GM13977 (cell line): Measurements from ENCODE around the gene SSC5D.

Experiments used
- DNase-seq: peaks from one replicate; pipeline ENCODE4 v3.0.0; 2012; ENCODE audit warnings: low spot score
- in situ Hi-C: fragments of 300-500 bp; cut with MboI; formaldehyde crosslinking; loops from one replicate; pipeline ENCODE4 v1.12.0; 2022; ENCODE audit warnings: low sequenced_read_pairs, low pct_unique_long_range_greater_than_20kb, mixed read lengths, inconsistent platforms; ENCODE audit not compliant: unreplicated experiment
- TF ChIP-seq, protein P1 (sequence below): IDR thresholded peaks from 2 replicates; pipeline ENCODE4 v1.5.1; 2012; ENCODE audit warnings: mild to moderate bottlenecking, control low read depth; ENCODE audit not compliant: insufficient read depth; ENCODE audit errors: extremely low read depth, missing control alignments

Gene SSC5D

DNA sequence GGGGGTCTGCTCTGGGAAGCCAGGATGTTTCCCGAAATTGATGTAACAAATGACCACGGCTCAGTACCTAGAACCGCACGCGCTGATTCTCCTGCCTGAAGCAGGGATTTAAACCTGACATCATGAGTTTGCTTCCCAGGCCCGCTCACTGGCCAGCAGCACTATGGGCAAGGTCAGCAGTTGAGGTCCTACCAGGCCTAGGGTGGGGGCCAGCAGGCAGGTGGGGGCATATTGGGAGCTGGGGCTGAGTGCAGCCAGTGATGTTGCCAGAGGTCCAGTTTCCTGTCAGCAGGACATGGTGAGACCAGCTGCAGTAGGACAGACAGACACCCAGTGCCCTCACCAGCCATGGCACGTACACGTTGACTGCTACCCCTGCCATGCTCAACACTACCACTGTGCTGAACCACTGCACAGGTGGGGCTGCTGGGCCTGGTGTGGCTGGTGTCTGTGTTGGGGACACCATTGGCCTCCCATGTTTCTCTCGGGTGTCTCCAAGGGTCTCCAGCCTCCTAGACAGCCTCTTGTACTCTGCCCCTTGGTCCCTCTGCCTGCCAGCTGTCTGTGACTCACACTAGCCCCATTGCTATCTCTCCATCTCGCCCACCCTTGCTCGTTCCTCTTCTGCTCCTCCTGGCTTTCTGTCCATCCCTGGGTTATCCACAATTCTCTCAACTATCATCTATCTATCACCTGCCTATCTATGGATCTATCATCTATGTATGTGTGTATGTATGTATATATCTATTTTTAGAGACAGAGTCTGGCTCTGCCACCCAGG is 22.6 kb upstream of the SSC5D start:
- in situ Hi-C loops: no loop called here
- TF ChIP-seq, protein P1, sequence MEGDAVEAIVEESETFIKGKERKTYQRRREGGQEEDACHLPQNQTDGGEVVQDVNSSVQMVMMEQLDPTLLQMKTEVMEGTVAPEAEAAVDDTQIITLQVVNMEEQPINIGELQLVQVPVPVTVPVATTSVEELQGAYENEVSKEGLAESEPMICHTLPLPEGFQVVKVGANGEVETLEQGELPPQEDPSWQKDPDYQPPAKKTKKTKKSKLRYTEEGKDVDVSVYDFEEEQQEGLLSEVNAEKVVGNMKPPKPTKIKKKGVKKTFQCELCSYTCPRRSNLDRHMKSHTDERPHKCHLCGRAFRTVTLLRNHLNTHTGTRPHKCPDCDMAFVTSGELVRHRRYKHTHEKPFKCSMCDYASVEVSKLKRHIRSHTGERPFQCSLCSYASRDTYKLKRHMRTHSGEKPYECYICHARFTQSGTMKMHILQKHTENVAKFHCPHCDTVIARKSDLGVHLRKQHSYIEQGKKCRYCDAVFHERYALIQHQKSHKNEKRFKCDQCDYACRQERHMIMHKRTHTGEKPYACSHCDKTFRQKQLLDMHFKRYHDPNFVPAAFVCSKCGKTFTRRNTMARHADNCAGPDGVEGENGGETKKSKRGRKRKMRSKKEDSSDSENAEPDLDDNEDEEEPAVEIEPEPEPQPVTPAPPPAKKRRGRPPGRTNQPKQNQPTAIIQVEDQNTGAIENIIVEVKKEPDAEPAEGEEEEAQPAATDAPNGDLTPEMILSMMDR: no peak
- no peak for DNase-seq

DNA sequence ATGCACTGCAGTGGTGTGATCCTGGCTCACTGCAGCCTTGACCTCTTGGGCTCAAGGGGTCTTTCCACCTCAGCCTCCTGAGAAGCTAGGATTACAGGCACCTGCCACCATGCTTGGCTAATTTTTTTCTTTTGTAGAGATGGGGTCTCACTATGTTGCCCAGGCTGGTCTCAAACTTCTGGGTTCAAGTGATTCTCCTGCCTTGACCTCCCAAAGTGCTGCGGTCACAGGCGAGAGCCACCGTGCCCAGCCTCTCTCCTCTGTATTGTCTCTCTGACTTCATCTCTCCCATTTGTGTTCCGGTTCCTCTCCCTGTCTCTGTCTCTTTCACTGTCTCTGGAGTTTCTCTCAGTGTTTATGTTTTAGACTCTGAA is 22.0 kb upstream of the SSC5D start:
- no peak for DNase-seq
- in situ Hi-C loops: no loop called here
- TF ChIP-seq, protein P1: no peak

DNA sequence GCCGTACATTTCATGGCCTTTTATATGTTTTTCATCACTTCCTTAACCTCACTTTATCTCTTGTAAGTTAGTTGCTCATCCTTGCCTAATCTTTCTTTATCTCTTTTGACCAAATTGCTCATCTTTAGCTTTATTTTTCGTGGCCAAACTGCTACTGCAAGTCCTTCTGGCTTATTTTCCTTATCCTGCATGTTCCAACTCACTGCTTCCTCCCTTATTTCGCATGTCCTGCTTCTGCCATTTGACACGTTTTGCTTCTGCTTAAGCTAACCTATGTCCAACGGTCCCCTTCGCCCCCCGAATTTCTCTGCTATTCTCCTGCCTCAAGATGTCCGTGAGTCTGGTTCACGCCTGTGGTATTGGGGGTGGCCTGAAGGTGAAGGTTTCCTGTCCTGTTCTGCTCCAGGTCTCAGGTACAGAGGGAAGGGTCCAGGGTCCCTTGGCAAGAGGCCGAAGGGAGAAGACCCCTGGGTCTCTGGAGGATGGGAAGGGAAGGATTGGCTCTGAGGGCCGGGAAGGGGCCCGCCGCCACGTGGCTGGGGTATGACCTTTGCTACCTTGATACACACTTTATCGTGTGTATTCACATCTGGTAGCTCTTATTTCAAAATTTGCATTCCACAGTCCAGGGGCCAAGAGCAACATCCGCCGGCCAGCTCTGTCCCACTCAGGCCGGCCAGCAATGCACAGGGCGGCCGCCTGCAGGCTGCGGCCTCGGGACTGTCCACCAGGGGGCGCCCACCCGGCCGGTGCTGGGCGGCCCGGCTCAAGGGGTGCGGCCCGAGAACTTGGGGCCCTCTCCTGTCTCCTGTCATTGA is 20.8 kb upstream of the SSC5D start:
- in situ Hi-C loops: no loop called here
- DNase-seq: peak; percentile 89

DNA sequence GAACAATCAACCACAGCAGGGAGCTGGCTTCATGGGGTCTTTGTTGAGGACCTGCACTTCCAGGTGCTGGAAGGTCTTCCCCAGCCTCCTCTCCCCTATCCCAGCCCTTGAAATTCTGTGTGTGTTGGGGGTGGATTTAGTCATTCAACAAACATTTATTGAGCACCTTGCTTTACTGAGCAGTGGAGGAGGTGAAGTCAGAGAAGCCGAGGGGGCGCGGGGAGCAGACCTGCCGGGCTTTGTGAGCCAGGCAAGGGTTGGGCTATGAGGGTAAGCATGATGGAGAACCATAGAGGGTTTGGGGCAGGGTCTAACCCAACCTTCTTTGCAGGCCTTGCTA is 20.2 kb upstream of the SSC5D start:
- in situ Hi-C loops: no loop called here
- TF ChIP-seq, protein P1: no peak
- DNase-seq: no peak

More for the DNA sequence above, 20.8 kb upstream of the SSC5D start:
- TF ChIP-seq, protein P1: peak; percentile 96

DNA sequence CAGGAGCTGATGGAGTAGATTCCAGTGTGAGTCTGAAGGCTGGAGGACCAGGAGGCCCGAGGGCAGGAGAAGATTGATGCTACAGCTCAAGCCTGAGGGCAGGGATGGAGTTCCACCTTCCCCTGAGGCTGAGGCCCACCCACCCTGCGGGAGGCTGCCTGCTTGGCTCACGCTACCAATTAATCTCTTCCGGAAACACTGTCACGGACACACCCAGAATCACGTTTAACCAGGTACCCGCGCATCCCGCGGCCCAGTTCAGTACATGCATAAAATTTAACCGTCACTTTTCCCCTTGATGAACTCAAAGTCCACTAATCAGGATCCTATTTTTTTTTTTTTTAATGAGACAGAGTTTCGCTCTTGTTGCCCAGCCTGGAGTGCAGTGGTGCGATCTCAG is 17.0 kb upstream of the SSC5D start:
- TF ChIP-seq, protein P1: no peak
- in situ Hi-C loops: no loop called here
- DNase-seq: no peak

DNA sequence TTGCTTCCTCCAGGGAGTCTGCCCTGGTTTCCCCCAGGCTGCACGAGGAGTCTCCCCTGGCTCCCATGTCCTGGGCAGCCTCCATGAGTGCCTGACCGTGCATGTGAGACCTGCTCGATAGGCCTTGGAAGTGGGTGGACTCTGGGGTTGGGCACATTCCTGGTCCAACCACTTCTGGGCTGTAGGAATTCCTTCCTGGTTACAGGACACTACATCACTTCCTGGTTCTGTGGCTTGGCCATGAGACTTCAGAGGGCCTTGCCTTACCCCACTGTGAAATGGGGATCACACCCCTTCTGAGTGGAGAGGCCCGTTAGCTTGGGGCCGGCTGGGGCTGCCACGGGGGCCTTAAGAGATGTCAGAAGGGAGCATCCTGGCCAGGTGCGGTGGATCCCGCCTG is 15.8 kb upstream of the SSC5D start:
- no peak for DNase-seq
- in situ Hi-C loops: no loop called here
- TF ChIP-seq, protein P1: no peak
